Activated CD8-positive, alpha-beta memory T cell treated with anti-CD3 and anti-CD28 coated beads for 48 hours (primary cell): ENCODE measurements around the gene LPIN1.

ENCODE experiments used
- DNase-seq, 3 experiments: peaks; one replicate each; pipeline ENCODE4 v3.0.0-alpha.2; 2020; ENCODE audit warnings: low read depth in 2 of 3, low spot score in 2 of 3

Gene LPIN1

DNA sequence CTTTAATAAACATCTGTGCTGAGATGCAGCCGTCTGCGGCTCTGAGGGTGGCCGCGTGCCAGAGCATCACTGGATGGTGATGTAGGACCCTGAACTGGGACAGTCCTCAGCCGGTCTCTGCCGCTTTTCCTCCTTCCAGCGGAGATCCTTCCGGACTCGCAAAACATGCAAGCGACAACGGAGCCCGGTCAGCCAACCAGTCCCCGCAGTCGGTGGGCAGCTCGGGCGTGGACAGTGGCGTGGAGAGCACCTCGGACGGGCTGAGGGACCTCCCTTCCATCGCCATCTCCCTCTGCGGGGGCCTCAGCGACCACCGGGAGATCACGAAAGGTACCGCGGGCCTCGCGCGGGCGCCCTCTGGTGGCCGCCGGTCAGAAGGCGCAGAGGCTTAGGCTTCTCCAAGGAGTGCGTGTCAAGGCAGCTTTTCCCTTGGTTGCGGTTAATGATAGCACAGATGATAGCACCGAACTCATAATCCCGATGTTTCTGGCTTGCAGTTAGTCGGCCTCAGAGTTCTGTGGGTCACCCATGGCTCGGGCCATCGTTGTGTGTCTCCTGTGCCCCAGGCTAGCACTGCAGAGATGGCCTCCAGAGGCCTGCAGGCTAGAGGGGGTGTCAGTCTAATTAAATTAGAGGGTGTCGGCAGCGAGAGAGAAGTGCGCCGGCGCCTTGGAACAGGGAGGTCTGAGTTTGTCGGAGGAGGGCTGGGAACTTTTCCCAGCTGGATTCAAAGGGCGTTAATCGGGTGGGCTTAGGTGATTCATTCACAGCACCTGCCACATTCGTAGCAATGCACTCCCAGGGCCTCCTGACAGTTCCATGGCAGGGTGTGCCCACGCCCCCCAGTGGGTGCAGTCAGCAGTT is 38.5 kb downstream of the LPIN1 start:
- peak in 2 of 3 experiments; percentile 27 for DNase-seq

DNA sequence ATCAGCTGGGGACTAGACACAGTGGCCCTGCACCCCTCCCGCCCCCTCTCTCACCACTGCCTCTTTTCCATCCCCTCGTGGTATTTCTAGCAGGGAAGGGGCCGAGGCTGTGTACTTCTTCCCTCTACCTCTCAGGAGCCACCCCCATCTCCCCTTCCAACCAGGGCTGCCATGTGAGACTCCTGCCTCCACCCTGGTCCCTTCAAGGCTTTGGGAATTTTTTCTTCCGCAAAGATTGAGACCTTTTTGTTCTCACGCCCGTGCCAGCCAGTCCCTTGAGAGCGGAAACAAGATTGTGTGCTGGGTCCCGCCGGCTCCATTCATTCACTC is 39.1 kb downstream of the LPIN1 start:
- no peak for DNase-seq

DNA sequence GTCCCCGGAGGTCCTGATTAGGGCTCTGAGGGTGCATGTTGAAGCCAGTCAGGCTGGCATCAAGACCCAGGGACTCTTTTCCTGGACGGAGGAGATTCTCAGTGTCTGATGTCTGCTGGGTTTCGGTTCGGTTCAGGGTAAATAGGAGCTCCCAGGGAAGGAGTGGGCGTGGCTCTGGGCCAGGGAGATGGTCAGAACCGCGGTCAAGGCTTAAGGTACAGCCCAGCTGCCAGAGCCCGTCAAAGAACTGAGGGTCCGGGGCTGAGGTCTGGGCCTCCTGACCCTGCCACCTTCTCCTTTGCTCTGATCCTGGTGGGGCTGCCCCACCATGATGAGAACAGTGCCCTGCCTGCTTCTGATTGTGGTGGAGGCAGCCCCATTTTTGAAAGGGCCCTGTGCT is 39.8 kb downstream of the LPIN1 start:
- DNase-seq = no peak

GRCh38 chr2:11786592-11786991 is 40.2 kb downstream of the LPIN1 start:
- no peak for DNase-seq

GRCh38 chr2:11787991-11788390 is 41.6 kb downstream of the LPIN1 start:
- no peak for DNase-seq

GRCh38 chr2:11788461-11789124 is 42.2 kb downstream of the LPIN1 start:
- DNase-seq = no peak

- DNase-seq = no peak
These were observed 42.8 kb downstream of the LPIN1 start for GRCh38 chr2:11789243-11789642.

GRCh38 chr2:11790228-11790627 is 43.8 kb downstream of the LPIN1 start:
- DNase-seq = no peak

- no peak for DNase-seq
These were observed 49.2 kb downstream of the LPIN1 start for GRCh38 chr2:11795590-11795989.

DNA sequence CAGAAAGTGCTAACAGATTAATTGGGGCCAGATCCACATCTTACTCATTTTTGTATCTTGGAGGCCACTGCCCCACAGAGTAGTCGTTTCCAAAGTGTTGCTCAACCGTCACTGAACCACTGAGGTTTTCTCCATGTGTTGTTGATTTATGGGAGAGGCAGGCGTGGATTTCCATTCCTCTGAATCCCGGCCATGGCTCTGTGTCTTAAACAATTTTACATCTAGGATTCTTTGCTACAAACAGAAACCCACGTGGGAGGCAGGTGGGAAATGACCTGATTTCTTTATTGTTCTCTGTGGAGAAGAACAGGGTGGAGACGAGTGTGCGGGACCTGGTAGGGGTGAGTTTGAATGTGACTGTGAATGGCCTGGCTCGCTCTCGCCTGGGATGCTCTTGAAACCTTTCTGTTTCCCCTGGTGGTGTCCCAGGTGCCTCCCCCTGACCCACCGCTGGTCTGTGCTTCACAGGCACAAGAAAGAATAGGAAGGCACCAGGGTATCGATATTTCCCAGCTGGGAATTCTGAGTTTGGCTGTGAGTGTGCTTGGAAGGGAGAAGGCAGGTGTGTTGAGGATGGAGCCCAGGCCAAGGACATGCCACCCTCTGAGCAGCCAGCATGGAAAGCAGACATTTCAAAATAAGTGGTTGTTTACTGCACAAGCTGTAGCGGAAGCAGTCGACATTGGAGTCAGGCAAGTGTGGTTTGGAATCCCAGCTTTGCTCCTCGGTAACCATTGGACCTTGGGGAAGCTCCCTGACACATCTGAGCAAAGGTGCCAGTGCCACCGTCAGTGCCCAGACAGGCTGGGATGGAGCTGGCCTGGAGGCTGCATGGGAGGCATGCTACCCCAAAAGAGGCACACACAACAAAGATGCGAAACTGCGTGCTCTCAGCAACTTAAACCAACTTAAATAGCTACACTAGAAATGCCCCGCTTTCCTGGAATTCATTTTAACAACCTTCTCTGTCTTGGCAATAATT is 50.0 kb downstream of the LPIN1 start:
- DNase-seq = no peak

- DNase-seq = no peak
These were observed 51.4 kb downstream of the LPIN1 start for GRCh38 chr2:11797846-11798245.

DNA sequence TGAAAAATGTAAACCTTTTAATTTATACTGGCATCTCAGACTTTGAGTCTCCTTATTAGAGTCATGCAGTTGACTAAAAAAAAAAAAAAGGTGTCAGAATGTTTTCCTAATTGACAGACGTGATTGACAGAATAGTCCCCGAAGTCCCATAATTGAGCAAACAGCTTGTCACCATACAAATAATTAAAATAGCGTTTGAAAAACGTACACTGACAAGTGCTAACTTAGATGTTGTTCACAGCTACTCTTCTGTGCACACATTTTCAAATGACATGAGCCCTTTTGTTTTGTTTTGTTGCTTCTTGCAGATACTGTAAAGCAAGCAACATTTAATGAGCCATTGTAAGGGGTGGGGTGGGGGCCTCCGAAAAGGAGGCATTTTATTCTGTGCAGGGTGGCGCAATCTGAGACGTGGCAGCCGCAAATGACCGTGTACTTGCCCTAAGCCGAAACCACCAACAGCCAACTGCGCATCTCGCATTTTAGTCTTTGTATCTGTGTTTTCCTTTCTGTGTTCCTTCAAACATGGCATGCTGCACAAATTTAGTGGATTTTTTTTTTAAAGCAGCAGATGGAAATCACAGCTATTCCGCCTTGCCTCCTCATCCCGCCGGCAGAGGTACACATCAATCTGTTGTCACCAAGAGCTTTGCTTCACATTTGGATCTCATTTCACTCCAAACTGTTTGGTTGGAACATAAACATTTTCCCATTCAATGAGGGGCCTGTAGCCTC is 52.4 kb downstream of the LPIN1 start:
- no peak for DNase-seq

- no peak for DNase-seq
These were observed 53.4 kb downstream of the LPIN1 start for GRCh38 chr2:11799826-11800225.

- no peak for DNase-seq
These were observed 56.4 kb downstream of the LPIN1 start for GRCh38 chr2:11802782-11803191.

- no peak for DNase-seq
These were observed 58.6 kb downstream of the LPIN1 start for GRCh38 chr2:11805024-11805423.

DNA sequence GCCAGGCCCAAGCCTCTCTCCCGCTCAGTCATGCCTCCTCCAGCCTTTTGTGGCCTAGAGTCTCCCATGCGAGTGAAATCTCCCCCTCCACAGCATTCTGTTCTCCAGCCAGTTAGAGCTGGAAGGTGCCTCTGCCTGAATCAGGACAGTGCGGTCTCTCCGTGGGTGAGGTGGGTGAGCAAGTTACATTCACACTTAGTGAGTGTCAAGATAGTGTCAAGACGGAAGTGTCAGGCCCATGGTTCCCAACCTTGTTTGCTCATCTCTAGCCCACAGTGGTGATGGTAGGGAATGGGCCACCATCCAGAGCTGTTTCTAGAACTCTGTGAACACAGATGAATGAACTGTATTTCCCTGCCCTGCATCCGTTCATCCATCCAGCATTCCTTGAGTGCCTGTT is 59.5 kb downstream of the LPIN1 start:
- DNase-seq = no peak

DNA sequence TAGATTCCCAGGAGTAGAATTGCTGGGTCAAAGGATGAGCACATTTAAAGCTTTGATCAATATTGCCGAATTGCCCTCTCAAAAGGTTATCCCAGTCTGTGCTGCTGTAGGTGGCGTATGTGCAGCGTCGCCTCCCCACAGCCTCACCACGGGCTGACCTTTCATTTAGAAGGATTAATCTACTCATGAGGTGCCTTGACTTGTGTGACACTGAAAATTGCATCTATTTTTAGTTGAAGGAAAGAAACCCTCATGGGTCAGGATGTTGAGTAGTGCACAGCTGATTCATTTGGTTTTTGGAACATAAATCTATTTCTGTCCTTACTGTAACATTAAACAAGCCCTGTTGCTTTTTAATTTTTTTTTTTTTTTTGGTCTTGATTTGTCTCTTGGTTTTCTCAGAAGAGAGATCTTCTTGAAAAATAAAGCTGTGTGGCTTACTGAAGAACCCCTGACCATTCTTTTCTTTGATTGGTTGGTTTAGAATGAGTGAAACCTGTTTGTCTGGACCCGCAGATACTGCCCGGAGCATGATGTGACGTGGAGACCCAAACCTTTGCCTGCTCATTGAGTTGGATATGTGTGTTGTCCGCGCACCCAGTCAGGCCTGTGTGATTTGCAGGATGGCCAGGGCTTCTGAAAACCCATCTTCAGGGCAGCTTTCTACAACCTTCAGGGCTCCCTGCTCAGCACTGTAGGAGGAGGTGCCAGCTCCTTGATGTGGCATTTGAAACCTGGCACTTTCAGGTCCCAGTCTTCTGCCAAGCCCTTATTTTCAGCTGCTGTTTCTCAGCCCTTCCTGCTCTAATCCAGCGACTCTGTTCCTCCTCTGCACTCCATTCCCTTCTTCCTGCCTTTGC is 61.0 kb downstream of the LPIN1 start:
- DNase-seq = no peak

- DNase-seq = no peak
These were observed 61.6 kb downstream of the LPIN1 start for GRCh38 chr2:11808016-11808400.

DNA sequence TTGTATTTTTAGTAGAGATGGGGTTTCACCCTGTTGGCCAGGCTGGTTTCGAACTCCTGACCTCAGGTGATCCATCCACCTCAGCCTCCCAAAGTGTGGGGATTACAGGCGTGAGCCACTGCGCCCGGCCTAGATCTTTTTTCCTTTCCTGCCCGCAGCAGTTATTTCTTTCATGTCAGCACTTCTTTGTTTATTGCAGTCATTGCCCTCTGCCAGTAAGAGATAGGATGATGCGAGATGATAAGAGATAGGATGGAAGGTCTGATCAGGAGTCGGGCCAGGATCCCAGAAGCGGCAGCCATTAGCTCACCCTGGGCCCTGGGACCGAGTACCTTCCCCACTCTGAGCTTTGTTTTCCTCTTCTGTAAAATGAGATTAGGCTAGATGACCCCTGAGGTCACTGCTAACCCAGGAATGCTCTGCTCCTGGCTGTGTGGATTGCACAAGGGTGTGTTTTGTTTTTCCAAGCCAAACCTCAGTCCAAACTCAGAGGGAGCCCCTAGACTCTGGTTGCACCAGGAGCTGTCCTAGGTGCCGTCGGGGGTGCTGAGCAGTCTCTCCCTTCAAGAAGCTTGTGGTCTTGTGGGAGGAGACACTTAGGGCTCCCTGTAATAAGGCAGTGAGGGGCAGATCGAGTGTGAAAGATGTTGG is 63.3 kb downstream of the LPIN1 start:
- no peak for DNase-seq
